DOHH2 (cell line): ENCODE results near the gene SPIRE1.

Experiments
- H3F3A ChIP-seq: fragments of 200-600 bp; sonication (generic), shearing (Covaris generic); 2 replicates; pipeline ENCODE4 v1.6.0; 2016; ENCODE audit warnings: antibody characterized with exemption, mild to moderate bottlenecking; ENCODE audit not compliant: control insufficient read depth, insufficient read depth
- H3K27ac ChIP-seq: fragments of 200-600 bp; sonication (generic); 2 replicates; pipeline ENCODE4 v1.5.1; 2014; ENCODE audit warnings: low read depth, mild to moderate bottlenecking, low read length, moderate library complexity
- H3K27me3 ChIP-seq: fragments of 200-600 bp; sonication (generic); 2 replicates; pipeline ENCODE4 v1.6.1; 2014; ENCODE audit warnings: mild to moderate bottlenecking, low read length, mixed read lengths; ENCODE audit not compliant: control insufficient read depth
- H3K36me3 ChIP-seq: fragments of 200-600 bp; sonication (generic); 2 replicates; pipeline ENCODE4 v1.6.1; 2014; ENCODE audit warnings: mild to moderate bottlenecking, low read length, moderate library complexity, mixed read lengths; ENCODE audit not compliant: control insufficient read depth
- H3K4me1 ChIP-seq: fragments of 200-600 bp; sonication (generic); 2 replicates; pipeline ENCODE4 v1.6.1; 2014; ENCODE audit warnings: mild to moderate bottlenecking, low read length, mixed read lengths; ENCODE audit not compliant: control insufficient read depth
- H3K4me2 ChIP-seq: fragments of 200-600 bp; sonication (generic); 2 replicates; pipeline ENCODE4 v1.6.0; 2014; ENCODE audit warnings: mild to moderate bottlenecking, low read length, moderate library complexity
- H3K4me3 ChIP-seq: fragments of 200-600 bp; sonication (generic); 2 replicates; pipeline ENCODE4 v1.5.1; 2014; ENCODE audit warnings: mild to moderate bottlenecking, low read length, mixed read lengths
- H3K79me2 ChIP-seq: fragments of 200-600 bp; sonication (generic); 2 replicates; pipeline ENCODE4 v1.6.1; 2014; ENCODE audit warnings: mild to moderate bottlenecking, low read length, mixed read lengths; ENCODE audit not compliant: control insufficient read depth
- H3K9me2 ChIP-seq: fragments of 200-600 bp; sonication (generic); replicated peaks from 2 replicates; pipeline ENCODE4 v1.6.1; 2014; ENCODE audit warnings: mild to moderate bottlenecking, low read length, mixed read lengths; ENCODE audit not compliant: control insufficient read depth
- H3K9me3 ChIP-seq: fragments of 200-600 bp; sonication (generic); 2 replicates; pipeline ENCODE4 v1.6.1; 2014; ENCODE audit warnings: antibody characterized with exemption, low read length, mixed read lengths; ENCODE audit not compliant: control insufficient read depth, insufficient read depth
- H4K20me1 ChIP-seq: fragments of 200-600 bp; sonication (generic); 2 replicates; pipeline ENCODE4 v1.6.0; 2014; ENCODE audit warnings: low read depth, mild to moderate bottlenecking, antibody characterized with exemption, low read length, moderate library complexity; ENCODE audit not compliant: control insufficient read depth, insufficient read depth
- CTCF ChIP-seq: fragments of 200-600 bp; sonication (generic); IDR thresholded peaks from one replicate; pipeline ENCODE4 v1.5.1; 2014; ENCODE audit warnings: antibody characterized with exemption, mild to moderate bottlenecking, low read depth, low read length; ENCODE audit not compliant: poor library complexity, severe bottlenecking
- EZH2phosphoT487 ChIP-seq: fragments of 200-600 bp; sonication (generic); IDR thresholded peaks from 2 replicates; pipeline ENCODE4 v1.6.1; 2017; ENCODE audit warnings: borderline replicate concordance, mild to moderate bottlenecking, antibody characterized with exemption, low read length, moderate library complexity, mixed read lengths

The SPIRE1 gene

GRCh38 chr18:12651651-12652050, 6.3 kb downstream of the SPIRE1 start:
- Histone ChIP-seq H3K4me2 (no peak overlapping the region), H3K79me2 (no peaks in the 10 kb centered on the region), H3K27ac (no peak overlapping the region), H3K4me1 (no peaks in the 10 kb centered on the region; the same call in none of the 2 replicates), H3K9me3 (no peaks in the 10 kb centered on the region), H3K4me3 (no peak overlapping the region), H4K20me1 (peaks cover 3% of the 10 kb centered on the region; the same call in 1 of the 2 replicates), H3K9me2 (no peaks in the 10 kb centered on the region), H3K36me3 (no peaks in the 10 kb centered on the region), H3F3A (no peaks in the 10 kb centered on the region; the same call in 1 of the 2 replicates), H3K27me3 (peaks cover 25% of the 10 kb centered on the region)
- TF ChIP-seq EZH2phosphoT487, result no peak
- no peak for TF ChIP-seq CTCF

GRCh38 chr18:12647773-12648172, 10.1 kb downstream of the SPIRE1 start:
- H3K9me3 ChIP-seq, result no peaks in the 10 kb centered on the region
- H3K79me2 ChIP-seq, result no peaks in the 10 kb centered on the region
- no peaks in the 10 kb centered on the region for H3K4me1 ChIP-seq
- H3K9me2 ChIP-seq, result no peaks in the 10 kb centered on the region
- no peak overlapping the region for H3K4me2 ChIP-seq
- H3K36me3 ChIP-seq, result no peaks in the 10 kb centered on the region
- H3K27ac ChIP-seq, result no peak overlapping the region
- peaks cover 13% of the 10 kb centered on the region for H3K27me3 ChIP-seq
- H3F3A ChIP-seq, result no peaks in the 10 kb centered on the region
- H3K4me3 ChIP-seq, result no peak overlapping the region
- TF ChIP-seq CTCF, result no peak
- TF ChIP-seq EZH2phosphoT487, result no peak
- peaks cover 1% of the 10 kb centered on the region; the same call in 1 of the 2 replicates for H4K20me1 ChIP-seq

- TF ChIP-seq CTCF, result no peak
- TF ChIP-seq EZH2phosphoT487, result no peak
- H3K79me2 ChIP-seq, result no peaks in the 10 kb centered on the region
- H3K4me2 ChIP-seq, result no peak overlapping the region
- H3K9me3 ChIP-seq, result no peaks in the 10 kb centered on the region
- H4K20me1 ChIP-seq, result no peaks in the 10 kb centered on the region
- H3K36me3 ChIP-seq, result no peaks in the 10 kb centered on the region
- no peak overlapping the region for H3K4me3 ChIP-seq
- no peaks in the 10 kb centered on the region for H3F3A ChIP-seq
- H3K4me1 ChIP-seq, result no peaks in the 10 kb centered on the region
- peaks cover 3% of the 10 kb centered on the region; the same call in 1 of the 2 replicates for H3K27me3 ChIP-seq
- no peaks in the 10 kb centered on the region for H3K9me2 ChIP-seq
- no peak overlapping the region for H3K27ac ChIP-seq
Measured at GRCh38 chr18:12645751-12646203, 12.1 kb downstream of the SPIRE1 start.
